GM12874 (cell line): ENCODE measurements around the gene SHB.

Experiments
- CTCF ChIP-seq: IDR thresholded peaks from 2 replicates; pipeline ENCODE4 v1.5.1; 2011; ENCODE audit warnings: low read depth, mild to moderate bottlenecking, control low read depth, low read length, moderate library complexity; ENCODE audit not compliant: insufficient read depth

Gene SHB

DNA sequence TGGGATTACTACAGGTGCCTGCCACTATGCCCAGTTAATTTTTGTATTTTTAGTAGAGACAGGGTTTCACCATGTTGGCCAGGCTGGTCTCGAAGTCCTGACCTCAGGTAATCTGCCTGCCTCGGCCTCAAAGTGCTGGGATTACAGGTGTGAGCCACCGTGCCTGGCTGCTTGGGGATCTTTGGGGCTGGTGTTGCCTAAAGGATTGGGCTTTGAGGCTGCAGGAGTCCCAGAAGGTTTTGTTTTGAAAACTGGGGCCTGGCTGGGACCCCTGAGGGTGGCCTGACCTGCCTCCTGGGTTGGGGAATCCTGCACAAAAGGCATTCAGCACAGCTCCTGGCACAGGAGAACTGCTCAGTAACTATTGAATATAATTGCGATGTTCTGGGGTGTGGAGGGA, 25.1 kb upstream of the SHB start:
- no peak for TF ChIP-seq CTCF

GRCh38 chr9:38092656-38093055, 23.6 kb upstream of the SHB start:
- no peak for TF ChIP-seq CTCF

- no peak for TF ChIP-seq CTCF
Observed at GRCh38 chr9:38092200-38092524, 23.1 kb upstream of the SHB start.

DNA sequence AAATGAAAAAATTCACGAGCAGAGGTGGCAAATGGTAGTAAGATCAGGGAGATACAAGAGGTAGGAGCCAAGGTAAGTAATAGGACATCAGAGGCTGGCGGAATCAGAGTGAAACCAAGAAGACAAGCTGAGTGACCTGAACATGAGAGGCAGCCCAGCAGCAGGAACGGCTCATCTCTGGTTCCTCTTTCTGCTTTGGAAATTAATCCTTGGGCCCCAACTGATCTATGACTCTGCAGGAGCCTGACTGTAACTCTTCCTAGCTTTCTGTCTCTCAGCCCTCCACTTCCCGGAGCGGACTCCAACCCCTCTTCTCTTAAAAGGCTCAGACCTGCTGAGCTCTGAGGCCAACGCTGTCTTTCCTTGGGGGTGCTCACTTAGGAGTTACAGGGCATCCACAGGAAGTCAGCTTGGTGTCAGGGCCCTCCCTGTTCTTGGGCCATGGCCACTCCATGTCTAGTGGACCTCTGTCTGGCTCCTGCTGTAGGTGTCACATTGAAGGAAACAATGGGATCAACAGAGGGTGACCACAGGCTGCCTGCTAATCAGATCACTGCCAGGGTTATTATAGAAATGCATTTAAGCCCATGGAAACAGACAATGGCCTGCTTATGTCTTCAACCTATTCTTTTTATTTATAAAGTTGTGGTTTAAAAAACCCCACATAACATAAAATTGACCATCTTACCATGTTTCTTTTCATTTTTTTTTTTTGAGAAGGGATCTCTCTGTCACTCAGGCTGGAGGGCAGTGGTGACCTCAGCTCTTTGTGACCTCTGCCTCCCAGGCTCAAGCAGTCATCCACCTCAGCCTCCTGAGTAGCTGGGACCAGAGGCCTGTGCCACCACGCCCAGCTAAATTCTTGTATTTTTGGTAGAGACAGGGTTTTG, 22.5 kb upstream of the SHB start:
- no peak for TF ChIP-seq CTCF

DNA sequence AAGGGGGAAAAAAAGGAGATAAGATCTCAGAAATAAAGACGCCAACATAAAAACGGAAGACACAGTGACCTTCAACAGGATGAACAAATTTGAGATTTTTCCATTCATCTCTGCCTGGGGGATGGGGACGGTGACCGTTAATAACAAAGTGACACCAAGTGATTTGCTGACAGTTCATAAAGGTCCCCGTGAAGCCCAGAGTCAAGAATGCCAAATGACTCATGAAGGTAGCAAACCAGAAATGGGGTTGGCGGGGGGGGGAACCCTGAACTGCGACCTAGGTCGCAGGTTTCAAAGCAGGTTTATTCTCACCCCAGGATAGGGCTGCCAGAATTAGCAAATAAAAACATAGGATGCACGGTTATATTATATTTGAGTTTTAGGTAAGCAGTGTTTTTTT, 21.1 kb upstream of the SHB start:
- TF ChIP-seq CTCF: no peak

DNA sequence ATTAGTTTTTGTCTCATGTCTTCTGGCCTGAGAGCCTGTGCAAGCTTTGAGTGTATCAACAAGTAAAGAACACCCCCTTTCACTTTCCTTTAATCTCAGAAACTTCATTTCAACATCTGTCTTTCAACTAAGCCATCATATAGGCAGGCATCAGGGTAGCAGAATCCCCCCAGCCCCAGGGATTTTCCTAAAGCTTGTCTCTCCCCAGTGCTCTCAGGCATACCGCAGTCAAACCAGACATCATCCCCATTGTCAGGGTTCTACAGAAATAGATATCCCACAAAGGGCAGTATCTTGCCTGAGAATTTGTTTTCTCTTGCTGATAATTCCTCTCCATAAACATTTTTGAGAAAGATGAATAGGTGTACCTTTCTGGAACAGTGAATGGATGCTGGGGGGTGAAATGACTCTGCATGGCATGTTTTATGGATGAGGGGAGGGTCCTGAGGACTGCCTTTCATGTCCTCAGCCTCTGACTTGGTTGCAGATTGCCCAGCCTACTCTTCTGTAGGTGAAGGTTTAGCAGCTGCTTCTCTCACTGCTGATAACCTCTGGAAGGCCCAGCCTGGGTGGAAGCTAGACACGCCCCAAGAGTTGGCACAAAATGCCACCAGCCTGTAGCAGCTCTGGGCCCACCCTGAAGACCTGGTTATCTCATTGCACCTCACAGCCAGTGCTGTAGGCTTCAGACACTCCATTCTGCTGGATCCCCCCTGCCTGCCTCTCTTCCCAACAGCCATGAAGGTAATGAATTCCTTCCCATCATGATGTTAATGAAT, 20.5 kb upstream of the SHB start:
- no peak for TF ChIP-seq CTCF

GRCh38 chr9:38088006-38088925, 19.2 kb upstream of the SHB start:
- TF ChIP-seq CTCF: peak; percentile 96
